Raji (cell line): Measurements from ENCODE around the gene ORAI3.

Experiments
- POLR2A ChIP-seq: IDR thresholded peaks from 2 replicates; pipeline ENCODE4 v1.6.1; 2011; ENCODE audit warnings: low read depth, low read length, control low read depth; ENCODE audit not compliant: insufficient read depth

ORAI3 gene

GRCh38 chr16:31000671-31001382 lies 52.0 kb downstream of the ORAI3 start:
- no peak for TF ChIP-seq POLR2A

- TF ChIP-seq POLR2A: no peak
These were observed 52.8 kb downstream of the ORAI3 start for GRCh38 chr16:31001507-31002249.

GRCh38 chr16:31002250-31002700 lies 53.4 kb downstream of the ORAI3 start:
- no peak for TF ChIP-seq POLR2A

GRCh38 chr16:31002862-31003341 lies 54.0 kb downstream of the ORAI3 start:
- no peak for TF ChIP-seq POLR2A

GRCh38 chr16:31003744-31004143 lies 54.9 kb downstream of the ORAI3 start:
- no peak for TF ChIP-seq POLR2A
